Stimulated activated CD4-positive, alpha-beta T cell treated with anti-CD3 and anti-CD28 coated beads, Interleukin-15, amount 100 ng/mL, for 48 hours (primary cell): ENCODE data around the gene MRPL38.
"Not testable (repeated sequence)": the region's sequence is repeated elsewhere in the genome, so short reads cannot be mapped to it uniquely, and the experiment has no call there.

Experiments
- DNase-seq, 2 donors: peaks; one replicate each; pipeline ENCODE4 v3.0.0-alpha.2; 2020; ENCODE audit warnings: low read depth in 2 of 2

The MRPL38 gene

GRCh38 chr17:75876190-75876937 is 28.3 kb downstream of the MRPL38 start:
- DNase-seq, result peak in 1 of 2 donors; percentile 56

- no peak for DNase-seq
These were observed 28.8 kb downstream of the MRPL38 start for GRCh38 chr17:75875940-75876189.

DNA sequence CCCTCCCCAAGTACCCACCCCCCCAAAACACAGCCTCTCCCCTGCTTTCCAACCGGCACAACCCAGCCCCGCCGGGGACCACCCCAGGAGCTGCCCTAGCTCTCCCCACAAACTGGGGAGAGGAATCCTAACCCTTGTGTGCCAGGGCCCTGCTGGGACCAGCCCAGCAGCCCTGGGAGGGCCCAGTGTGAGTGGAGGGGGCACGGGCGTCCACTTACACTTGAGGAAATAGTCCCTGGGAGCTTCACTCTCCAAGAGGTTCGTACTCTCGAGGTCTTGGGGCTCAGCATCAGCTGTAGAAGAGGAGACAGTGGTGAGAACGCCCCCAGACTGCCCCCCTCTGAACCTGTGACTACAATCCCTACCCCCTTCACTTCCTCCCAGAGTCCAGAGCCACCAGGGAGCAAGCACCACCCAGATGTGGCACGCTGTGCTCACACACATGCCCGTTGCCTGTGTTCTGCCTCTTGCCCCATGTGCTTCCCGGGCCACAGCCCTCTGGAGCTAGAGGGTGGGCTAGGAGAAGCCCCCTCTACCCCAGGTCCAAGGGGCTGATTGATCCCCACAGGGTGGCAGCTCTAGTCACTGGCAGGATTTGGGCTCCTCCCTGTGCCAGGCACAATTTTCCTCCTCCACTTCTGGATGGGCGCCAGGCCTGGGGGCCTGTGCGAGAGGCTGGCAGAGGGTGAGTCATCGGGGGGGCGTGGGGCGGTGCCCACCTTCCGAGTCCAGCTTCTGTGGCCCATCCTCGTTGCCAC is 29.3 kb downstream of the MRPL38 start:
- DNase-seq, result no peak

- no peak for DNase-seq
These were observed 30.1 kb downstream of the MRPL38 start for GRCh38 chr17:75874323-75875181.

DNA sequence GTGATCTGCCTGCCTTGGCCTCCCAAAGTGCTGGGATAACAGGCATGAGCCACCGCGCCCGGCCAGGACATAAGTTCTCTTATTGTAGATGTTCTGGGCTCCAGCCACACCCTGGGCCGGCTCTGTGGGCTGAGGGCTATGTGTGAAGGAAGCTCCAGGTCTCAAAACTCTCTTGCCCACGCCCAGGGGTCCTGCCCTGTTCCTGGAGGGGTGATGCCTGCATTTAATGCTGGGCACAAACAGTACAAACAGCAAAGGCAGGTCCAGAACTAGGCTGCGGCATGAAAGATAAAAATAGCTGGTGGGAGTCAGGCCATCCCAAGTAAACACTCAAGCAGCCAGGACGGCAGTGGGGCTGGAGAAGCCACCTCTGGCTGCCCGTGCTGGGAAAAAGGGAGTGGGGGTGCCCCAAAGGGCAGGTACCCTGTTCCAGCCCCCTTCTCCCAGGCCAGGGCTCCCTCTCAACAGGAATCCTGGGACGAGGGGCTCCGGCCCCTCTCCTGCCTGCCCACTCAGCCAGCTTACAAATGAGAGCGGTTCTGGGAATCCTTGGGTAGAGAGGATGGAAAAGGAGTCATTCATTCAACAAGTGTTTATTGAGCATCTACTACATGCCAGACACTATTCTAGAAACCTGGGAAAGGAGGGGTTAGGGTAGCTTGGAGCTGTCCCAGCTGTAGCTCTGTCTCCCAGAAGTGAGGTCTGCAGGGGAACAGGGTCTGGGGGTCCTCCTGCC is 30.9 kb downstream of the MRPL38 start:
- no peak for DNase-seq

DNA sequence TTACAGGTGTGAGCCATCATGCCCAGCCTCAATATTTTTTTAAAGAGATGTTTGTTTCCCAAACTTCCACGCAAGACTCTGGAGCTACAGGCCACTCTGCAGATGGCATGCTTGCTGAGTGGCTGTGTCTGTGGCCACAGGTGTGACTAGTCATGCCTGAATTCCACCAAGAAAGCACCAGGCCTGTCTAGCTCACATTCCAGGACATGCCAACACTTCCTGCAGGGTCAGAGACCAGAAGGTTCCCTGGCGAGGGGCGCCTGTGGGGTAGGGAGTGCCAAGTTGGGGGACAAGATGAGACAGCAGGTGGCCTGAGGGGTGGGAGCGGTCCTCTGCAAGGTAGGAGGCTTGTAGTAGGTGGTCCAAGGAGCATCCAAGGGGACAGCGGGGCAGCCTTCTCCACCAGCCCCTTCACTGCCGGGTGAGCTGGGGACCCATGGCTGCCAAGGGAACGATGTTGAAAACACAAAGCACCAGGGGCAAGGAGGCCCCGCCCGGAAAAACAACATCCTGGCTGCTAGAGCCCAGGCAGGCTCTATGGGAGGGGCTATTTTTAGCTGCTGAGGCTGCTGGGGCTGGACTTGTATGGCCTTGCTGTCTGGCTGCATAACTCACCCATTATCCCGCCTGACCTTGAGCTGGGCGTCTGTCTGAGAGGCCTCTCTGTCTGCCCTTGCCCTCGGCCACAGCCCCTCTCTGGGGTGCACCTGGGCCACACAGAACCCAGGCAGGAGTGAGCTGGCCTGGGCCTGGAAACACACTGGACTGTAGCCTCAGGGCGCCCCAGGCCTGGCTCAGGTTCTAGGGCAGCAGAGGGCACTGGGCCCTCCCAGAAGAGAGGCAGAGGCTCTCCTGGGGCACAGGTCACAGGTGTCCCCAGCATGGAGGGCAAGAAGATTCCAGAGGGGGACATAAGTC is 32.0 kb downstream of the MRPL38 start:
- DNase-seq, result no peak

- DNase-seq, result not testable (repeated sequence)
These were observed 34.5 kb downstream of the MRPL38 start for GRCh38 chr17:75870228-75870627.

- DNase-seq, result no peak
These were observed 35.2 kb downstream of the MRPL38 start for GRCh38 chr17:75869282-75870141.

GRCh38 chr17:75868730-75869281 is 35.9 kb downstream of the MRPL38 start:
- DNase-seq, result not testable (repeated sequence)

DNA sequence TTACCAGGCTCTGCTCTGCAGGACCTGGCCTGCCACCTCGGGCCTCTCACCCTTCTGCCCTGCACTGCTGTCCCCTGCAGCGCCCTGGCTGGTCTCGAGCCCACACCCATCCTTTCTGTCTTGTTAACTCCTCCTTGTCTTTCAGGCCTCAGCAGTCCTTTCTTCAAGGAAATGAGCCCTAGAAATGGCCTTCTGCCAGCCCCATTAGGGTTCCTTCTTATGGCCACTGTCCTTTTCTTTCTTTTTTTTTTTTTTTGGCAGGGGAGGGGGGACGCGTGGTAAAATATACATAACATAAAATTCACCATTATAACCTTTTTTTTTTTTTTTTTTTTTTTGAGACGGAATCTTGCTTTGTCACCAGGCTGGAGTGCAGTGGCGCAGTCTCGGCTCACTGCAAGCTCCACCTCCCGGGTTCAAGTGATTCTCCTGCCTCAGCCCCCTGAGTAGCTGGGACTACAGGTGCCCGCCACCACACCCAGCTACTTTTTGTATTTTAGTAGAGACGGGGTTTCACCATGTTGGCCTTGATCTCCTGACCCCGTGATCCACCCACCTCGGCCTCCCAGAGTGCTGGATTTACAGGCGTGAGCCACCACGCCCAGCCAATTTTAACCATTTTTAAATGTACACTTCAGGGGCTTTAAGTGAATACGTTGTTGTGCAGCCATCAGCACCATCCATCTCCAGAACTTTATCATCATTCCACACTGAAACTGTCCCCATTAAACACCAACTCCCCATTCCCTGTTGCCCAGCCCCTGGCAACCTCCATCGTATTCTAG is 39.1 kb downstream of the MRPL38 start:
- not testable (repeated sequence) for DNase-seq

DNA sequence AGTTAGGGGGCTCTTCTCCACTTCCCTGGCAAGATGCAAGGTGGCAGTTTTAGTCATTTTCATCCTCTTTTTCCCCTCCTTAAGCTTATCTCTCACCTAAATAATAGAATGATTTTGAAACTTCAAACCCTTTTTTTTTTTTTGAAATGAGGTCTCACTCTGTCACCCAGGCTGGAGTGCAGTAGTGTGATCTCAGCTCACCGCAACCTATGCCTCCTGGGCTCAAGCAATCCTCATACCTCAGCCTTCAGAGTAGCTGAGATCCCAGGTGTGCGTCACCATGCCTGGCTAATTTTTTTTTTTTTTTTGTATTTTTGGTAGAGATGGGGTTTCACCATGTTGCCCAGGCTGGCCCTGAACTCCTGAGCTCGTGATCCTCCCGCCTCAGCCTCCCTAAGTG is 39.8 kb downstream of the MRPL38 start:
- DNase-seq, result not testable (repeated sequence)

GRCh38 chr17:75864448-75864871 is 40.2 kb downstream of the MRPL38 start:
- no peak for DNase-seq

DNA sequence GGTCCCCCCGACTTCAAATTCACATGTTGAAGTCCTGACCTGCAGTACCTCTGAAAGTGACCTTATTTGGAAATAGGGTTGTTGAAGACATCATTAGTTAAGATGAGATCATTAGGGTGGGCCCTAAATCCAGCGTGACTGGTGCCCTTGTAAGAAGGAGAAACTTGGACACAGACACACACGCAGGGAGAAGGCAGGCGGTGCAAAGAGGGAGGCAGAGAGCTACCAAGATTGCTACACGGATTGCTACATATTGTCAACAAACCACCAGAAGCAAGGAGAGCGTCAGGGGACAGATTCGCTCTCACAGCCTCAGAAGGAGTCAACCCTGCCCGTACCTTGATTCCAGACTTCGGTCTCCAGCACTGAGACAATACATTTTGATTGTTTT is 42.8 kb downstream of the MRPL38 start:
- no peak for DNase-seq

- not testable (repeated sequence) for DNase-seq
These were observed 45.3 kb downstream of the MRPL38 start for GRCh38 chr17:75859358-75859757.

- DNase-seq, result no peak
These were observed 48.5 kb downstream of the MRPL38 start for GRCh38 chr17:75856062-75856756.

GRCh38 chr17:75855310-75856061 is 49.2 kb downstream of the MRPL38 start, which contains the start of gene WBP2:
Gene WBP2 (minus strand): TSS chr17:75855335. CDS start chr17:75855297, 38 bp downstream.
- DNase-seq, result peak; percentile 98

- no peak for DNase-seq
These were observed 49.8 kb downstream of the MRPL38 start for GRCh38 chr17:75854881-75855309.
